Measurements from ENCODE around the gene RTKN.
"Not testable (repeated sequence)": the region's sequence is repeated elsewhere in the genome, so short reads cannot be mapped to it uniquely, and the experiment has no call there.

Gene RTKN

DNA sequence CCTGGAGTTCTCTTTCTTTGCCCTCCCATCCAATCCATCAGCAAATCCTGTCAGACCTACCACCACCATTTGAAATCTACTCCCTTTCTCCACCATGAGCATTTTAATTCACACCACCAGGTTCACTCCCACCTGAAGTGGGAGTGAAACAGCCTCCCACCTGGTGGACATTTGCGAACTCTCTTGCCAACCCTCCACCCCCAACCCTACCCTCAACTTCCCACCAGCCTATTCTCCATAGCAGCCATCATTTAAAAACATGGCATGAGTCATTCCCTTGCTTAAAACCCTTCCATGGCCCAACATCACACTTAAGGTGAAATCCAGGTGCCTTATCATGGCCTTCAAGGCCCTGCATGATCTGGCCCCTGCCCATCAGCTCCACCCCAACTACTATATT lies 3.5 kb downstream of the RTKN start:
- DNase-seq = peak; percentile 13

DNA sequence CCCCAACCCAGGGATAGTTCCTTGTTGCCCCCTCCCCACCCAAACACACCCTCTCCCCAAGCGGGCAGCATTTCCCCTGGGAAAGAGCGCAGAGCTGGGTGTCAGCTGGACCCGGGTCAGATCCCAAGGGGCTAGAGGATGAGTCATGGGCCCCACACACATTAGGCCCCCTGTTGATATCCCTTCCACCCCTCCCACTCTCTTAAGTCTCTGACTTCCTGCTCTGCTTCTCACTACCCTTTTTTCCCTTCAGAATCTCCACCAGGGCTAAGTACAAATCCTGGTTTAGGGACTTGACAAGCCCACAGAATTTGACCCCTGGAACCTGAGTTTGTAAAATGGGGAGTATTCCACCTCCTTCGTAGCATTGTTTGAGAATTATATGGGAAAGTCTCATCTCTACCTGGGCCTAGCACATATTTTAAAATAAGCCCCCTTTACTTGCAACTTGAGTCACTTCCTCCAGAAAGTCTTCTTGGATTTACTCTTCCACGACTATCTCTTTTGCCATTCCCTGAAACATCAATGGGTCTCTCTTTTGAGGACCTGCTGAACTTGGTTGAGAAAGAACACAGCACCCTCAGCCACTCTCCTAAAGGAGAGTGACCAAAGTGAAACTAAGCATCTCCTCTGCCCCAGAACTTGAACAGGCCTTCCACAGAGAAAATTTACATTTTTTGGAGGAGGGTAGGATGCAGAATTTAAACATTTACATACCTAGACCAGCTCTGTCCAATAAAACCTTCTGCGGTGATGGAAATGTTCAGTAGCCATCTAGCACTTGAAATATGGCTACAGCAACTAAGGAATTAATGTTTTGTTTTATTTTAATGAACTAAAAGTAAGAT lies 4.7 kb downstream of the RTKN start:
- peak; percentile 19 for DNase-seq

DNA sequence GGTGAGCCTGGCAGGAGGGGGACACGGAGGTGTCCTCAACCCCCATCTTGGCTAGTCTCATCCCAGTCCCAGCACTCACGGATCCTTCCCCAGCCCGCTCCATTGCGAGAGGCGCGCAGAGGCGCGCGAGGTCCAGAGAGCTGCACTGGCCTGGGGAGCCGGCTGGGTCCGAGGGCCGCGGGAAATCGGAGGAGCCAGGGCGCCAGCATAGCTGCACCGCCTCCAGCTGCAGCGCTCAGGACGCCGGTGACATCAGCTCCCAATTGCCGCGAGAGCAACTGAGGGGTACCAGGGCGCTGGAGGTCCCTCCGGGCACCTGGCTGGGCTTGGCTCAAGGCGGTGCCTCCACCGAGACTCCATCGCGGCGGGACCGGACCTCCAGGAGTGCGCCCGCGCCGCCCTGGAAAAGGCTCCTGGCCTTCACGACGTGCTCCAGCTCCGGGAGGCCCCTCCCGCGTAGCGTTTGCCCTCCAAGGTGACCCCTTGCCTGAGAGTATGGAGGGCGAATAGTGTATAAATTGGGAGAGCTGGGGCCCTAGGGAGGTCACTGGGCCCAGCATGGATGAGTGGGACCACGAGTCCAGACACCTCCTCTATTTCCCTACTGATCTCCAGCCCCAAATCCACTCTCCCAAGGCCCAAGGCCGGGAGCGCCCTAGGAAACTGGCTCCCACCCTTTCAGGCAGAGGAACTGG lies 5.5 kb downstream of the RTKN start:
- DNase-seq = peak; percentile 22

DNA sequence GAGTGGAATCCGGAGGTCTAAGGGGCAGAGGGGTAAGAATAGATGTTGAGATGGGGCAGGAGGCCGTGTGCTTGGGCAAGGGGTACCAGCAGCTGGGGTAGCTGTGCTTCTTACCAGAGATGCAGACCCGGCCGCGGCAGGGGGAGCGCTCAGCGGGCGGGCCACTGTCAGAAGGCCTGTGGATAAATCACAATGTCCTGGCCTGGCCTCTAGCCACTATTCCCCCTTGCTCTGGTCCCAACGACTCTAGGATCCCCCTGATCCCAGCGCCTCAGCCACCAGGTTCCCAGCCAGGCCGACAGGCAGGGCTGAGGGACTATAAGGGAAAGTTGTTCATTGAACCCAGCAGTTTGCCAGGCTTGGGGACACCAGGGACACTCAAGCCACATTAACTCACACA lies 11.2 kb downstream of the RTKN start:
- no peak for DNase-seq

DNA sequence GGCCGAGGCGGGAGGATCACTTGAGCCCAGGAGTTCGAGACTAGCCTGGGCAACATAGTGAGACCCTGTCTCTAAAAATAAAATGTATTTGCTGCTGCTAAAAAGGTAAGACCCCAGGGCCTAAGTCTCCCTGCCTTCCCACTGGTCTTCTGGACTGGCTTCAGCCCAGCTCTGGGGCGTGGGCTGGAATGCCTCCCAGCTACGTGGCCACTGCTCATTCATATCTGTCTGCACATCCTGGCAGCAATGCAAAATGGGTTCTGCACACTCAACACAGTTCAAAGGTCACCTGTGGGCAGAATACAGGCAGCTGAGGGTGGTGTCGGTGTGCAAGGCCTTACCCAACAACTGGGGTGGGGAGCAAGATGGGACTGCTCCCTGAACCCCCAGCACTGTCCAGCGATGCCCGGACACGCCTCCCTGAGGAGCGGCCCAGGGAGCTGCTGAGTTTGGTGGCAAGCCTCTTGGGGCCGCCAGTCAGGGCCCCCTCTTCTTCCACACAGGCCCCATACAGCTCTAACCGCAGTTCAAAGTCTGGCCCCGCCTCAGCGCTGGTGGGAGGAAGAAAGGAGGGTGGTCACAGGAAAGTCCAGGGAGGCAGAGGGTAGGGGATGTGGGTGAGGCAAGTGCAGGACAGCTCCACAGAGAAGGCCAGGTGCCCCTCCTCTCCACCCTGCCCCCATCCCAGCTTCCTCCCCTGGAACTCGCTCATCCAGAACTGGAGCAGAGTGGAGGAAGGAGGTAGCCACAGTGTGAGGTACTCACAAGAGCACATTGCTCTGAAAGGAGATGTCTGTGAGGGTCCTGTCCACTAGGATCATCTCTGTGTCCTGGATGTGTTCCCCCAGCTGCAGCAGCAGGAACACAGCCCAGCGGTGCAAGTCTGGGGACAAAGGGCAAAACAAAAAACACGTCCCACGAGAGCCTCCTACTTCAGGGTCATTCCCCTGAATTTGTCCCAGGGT lies 12.0 kb downstream of the RTKN start:
- no peak for DNase-seq

DNA sequence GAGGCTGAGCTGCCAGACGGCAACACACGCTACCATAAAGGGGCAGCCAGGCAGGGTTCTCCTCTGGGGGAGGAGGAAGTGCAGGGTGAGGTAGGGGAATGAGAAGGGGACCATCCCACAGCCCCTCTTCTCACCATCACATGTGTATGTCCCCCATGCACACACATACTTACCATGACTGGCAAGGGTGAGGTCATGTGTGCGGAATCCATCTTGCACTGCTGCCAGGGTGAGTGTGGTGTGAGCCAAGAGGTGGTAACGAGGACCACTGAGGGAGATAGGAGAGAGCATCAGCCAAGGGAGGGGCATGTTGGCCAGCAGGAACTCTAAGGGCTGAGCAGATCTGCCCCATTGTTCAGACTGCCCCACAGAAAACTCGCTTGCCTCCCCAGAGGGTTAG lies 13.1 kb downstream of the RTKN start:
- DNase-seq = no peak

DNA sequence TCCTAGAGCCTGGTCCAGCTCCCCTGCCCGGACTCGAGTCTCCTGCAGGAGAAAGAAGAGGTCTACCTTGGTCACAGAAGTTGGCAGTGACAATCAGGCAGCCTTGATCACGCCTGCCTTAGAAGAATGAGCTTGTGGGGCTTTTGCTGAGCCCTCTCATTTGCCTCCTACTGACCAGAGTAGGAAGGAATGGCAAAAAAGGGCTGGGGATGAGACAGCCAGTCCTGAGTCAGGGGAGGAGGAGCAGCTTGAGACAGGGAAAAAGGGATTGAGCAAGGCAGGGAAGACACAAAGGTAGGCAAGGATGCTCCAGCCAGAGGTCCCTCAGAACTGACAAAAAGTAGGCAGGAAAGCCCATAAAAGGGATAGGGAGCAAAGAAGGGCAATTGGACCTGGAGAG lies 14.2 kb downstream of the RTKN start:
- DNase-seq = no peak

DNA sequence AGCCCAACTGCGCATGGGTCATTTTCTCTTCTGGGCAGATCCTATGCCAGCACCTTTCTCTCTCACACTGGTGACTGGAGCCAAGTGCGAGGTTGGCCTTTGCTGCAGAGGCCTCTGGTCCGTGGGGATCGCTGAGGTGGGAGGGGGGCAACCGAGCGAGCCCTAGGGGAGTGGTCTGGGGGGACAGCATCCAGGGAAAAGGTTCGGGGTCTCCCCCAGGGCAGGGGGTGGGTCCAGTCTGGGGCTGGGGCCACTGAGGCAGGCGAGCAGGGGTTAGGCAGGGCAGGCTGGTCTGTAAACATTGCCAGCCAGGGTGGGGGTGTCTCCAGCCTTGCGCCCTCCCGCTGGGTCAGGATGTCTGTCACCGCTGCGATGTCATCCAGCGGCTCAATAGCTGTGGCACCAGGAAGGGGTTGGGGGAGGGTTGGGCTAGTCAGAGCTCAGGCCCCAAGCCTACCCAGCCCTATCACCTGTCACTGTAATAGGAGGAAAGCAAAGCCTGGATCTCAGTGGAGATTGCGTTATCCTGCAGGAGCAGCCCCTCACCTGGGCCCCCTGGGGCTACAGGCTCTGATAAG lies 15.5 kb downstream of the RTKN start:
- no peak for DNase-seq

DNA sequence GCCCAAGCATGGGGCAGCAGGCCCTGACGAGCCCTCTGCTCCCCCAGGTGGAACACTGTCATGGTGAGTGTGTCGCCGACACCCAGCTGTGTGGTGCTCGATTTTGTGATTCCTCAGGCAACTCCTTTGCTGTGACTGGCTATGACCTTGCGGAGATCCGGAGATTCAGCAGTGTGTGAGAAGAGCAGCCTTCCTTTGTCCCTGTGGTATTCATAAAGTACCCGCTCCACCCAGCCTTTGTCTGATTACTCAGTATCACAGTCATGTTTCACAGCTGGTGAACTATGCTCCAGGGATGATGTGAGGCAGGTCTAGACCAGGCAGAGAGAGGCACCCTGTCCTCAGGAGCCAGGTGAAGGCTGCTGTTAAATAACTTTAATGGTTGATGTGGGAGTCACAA lies 16.2 kb downstream of the RTKN start:
- no peak for DNase-seq

DNA sequence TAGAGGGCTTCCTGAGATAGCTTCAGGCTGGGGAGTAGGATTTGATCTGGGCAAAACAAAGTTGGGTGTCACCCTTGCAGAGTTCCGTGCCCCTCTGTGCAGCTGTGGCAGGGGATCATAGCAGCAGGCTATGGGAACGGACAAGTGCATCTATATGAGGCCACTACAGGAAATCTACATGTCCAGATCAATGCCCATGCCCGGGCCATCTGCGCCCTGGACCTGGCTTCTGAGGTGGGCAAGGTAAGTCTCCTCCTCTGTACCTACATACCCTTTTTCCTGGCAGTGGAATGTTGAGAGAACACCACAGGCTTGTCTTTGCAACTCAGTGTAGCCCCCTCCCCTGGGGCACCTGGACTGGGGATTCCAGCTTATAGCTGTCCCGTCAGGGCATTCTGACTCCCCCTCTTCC lies 16.7 kb downstream of the RTKN start:
- DNase-seq = no peak

DNA sequence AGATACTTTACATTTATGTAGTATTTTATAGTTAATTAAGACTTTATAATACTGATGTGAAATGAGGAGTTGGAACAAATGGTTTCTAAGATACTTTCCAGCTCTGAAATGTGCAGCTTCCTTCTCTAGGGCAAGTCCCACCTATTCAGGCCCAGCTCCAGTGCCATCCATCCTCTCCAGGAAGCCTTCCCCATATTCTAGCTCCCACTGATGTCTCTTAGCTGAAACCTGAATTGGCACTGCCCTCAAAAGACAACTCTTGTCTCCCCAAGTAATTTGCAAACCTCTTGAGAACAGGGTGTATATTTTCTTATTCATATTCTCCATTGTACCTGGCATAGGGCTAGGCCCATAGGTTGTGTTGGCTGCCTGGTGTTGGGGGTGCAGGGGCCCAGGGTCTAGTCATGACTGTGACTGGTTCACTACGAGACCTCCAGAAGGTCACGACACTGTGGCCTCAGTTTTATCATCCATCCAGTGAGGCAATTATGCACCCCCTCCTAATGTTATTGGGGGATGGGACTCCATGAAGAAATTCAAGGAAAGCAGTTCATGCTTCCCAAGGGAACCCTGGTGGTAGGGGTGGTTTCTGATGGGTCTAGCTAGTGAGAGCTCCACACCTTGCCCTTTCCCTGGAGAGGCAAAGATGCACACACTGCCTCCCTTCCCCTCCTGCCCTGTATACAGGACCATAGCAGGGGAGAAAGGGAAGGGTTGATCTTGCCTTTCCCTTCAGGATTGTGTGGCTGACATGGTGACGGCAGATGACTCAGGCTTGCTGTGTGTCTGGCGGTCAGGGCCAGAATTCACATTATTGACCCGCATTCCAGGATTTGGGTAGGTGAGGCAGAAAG lies 17.4 kb downstream of the RTKN start:
- DNase-seq = no peak

DNA sequence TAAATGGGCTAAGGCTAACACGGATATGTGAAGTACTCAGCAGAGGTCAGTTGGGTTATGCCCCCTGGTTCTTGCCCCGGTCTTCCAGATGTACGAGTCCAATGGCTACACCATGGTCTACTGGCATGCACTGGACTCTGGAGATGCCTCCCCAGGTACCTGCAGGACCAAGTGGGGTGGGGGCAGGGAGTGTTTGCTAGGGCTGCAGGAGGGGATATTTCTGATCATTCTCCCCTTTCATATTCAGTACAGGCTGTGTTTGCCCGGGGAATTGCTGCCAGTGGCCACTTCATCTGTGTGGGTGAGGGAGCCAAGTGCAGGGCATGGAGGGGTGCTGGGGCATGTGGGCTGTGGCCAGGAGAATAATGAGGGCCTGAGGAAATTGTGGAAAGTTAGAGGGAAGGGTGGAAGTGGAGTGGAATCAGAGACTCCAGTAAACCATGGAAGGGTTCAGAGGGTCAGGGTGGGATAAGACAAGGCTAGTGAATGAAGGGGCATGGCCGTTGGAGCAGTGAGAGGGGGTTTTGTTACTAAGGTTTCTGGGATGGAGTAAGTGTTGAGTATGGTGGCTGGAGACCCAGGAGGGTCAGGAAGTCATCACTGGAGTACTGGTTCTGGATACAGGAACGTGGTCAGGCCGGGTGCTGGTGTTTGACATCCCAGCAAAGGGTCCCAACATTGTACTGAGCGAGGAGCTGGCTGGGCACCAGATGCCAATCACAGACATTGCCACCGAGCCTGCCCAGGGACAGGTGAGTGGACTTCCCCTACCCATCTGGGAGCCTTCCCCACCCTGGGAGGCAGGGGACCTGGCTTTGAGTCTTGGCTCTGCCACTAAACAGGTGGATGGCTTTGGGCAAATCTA lies 18.3 kb downstream of the RTKN start:
- DNase-seq = no peak

DNA sequence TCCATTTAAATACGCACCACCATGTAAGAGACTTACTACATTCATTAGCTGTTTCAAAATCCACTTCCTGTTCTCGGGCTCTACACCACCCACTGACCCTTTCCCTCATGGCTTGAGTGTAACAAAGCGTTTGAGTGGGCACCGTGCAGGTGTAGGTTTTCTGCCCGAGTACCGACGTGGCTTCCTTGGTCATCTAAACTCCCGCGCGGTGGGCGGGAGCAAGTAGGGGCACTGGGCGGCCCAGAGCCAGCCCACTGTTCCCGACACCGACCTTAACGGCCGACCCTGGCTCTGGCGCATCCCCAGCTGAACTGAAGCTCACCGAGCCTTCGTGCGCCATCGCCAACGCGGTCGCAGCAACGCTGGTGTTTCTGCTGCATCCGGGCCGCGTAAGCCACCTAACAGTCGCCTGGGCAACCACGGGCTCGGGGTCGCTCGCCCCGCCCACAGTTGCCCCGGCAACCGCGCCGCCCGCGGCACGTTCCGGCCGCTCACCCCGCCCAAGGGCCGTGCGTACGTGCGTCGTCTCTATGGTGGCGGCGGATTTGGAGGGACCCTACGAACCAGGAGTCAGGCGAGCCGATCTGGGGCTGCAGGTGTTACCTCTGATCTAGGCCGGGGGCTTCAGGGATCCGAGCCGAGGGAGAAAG lies 20.4 kb downstream of the RTKN start, which contains the start of the genes C2orf81 and WDR54:
Gene C2orf81, minus strand, starts transcription at position 399 of the 650 bp plus-strand sequence. Its CDS starts 59 bp downstream, at position 340.
Gene WDR54, plus strand, starts transcription at position 510 of the 650 bp plus-strand sequence. CDS start 424 bp downstream, outside the sequence.
- DNase-seq = peak; percentile 91

DNA sequence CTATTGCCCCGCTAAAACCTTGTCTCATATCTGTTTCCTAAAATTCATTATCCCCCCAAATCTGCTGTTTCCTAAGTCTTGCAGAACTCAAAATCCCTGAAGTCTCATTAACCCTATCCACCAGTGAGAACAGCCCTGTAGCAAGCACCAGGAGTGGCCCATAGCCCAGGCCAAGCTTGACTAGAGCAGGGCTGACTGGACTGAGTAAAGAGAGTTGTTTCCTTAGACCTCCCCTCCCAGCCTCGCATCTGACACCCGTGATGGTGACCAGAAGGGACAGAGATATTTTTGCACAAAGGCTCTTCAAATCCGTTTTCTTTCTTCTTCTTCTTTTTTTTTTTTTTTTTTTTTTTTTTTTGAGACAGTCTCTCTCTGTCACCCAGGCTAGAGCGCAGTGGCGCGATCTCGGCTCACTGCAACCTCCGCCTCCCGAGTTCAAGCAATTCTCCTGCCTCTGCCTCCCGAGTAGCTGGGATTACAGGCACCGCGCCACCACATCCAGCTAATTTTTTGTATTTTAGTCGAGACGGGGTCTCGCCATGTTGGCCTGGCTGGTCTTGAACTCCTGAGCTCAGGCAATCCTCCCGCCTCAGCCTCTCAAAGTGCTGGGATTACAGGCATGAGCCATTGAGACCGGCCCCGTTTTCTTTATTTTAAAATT lies 21.2 kb downstream of the RTKN start:
- DNase-seq = not testable (repeated sequence)

DNA sequence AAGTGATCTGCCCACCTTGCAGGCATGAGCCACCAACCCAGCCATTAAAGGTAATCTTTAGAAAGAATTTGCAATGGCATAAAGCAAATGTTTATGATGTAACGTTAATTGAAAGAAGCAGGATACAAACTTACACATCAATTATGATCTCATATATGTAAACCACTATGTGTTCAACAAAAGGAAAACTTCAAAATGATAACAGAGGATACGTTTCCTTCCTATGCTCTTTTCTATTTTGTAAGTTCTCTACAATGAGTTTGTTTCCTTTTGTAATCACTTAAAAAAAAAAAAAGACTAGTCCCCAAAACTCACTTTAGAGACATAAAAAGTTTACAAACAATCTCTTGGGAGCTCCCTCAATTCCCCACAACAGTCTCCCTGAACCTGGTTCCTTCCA lies 21.7 kb downstream of the RTKN start:
- no peak for DNase-seq

DNA sequence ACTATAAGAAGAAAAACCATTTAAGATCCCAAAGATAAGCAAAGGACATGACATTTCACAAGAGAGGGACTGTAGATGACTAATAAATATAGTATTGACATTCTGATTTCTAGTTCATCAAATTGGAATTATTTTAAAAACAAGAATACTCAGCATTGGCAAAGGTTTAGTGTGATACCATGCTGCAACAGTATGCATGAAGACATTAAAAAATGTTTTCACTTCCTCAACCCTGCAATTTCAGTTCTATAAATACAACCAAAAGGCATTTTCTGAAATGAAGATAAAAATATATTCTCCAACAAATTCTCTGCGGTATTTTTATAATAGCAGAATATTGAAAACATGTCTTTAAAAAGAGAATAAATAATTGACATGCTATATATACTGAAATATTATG lies 22.4 kb downstream of the RTKN start:
- no peak for DNase-seq

DNA sequence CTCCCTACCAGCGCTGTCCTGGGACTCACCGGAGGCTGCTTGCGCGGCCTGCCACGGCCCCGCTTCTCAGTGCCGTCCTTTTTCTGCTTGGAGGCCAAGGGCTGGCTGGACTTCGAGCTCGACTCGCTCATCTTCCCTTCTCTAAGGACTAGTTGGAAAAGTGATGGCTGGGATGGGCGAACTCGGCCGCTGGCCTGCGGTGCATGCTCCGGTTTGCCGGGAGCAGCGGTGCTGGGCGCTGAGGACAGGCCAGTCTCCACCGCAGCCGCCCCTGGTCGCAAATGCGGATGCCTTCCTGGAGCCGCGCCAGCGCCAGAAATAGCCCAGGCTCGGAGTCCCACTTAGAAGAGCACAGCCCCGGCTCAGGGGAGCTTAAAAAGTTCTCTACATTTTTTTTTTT lies 23.4 kb downstream of the RTKN start:
- no peak for DNase-seq

DNA sequence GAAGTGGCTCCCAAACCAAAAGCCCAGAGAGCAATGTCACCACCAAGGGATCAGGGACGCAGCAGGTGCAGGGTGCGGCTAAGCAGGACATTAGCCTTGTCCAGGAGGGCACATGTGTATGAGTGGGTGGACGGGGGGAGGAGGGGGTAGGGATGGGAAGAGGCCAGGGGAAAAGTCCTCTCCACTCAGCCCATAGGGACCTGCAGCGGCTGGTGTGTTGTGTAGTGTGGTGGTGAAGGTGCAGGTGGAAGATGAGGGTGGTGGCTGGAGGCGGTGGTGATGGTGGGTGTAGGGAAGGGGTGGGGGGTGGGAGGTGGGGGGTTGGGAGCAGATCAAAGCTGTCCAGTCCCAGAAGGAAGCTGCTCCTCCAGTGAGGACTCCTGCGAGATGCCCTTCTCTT lies 24.0 kb downstream of the RTKN start:
- no peak for DNase-seq

DNA sequence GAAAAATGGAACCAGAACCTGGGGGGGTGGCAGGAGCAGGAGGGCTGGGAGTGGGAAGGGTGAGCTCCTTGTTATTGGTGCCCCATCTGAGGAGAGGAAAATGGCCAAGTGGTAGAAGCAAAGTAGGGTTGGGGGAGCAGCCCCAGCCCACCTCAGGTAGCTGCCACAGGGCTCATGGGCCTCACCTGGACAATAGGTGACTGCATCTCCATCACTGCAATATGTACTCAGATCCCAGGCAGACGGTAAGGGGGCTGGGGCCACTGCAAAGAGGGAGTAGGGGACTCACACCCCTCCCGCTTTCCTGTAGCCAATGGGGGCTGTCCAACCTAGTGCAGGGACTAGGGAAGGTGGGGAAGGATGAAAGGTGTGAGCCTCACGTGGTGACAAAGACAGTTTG lies 24.5 kb downstream of the RTKN start:
- no peak for DNase-seq
